Natural killer cell treated with Interleukin-12 subunit alpha and Interleukin-12 subunit beta and Interleukin-15 and Interleukin-18, amount 100 ng/mL, for 72 hours (primary cell): ENCODE measurements around the gene RTP4. TPM values are rescaled to one million over a fixed set of nuclear protein-coding genes. Genes with fewer than 3 reads are reported as not detected.
A peak's percentile ranks its signal among the peaks of the same experiment; 100 is the strongest.
"Not testable (repeated sequence)": the region's sequence is repeated elsewhere in the genome, so short reads cannot be mapped to it uniquely, and the experiment has no call there.

Experiments
- ATAC-seq, 2 donors: fragments of 150-1000 bp; cut with Tn5 transposase in 1 of 2; sonication (Bioruptor Pico), chemical (Tn5 transposase) in 1 of 2; 2 replicates each; pipeline ENCODE4 v1.10.0; 2021
- DNase-seq: peaks from one replicate; pipeline ENCODE4 v3.0.0; 2022; ENCODE audit warnings: low spot score
- H3K27ac Mint-ChIP-seq, 2 donors: 1 replicate in 1 of 2; 2 replicates in 1 of 2; pipeline ENCODE4 v1.8.0; 2022; ENCODE audit warnings: mixed read lengths in 2 of 2, mild to moderate bottlenecking in 1 of 2, moderate library complexity in 1 of 2
- H3K27me3 Mint-ChIP-seq, 2 donors: 1 replicate in 1 of 2; 2 replicates in 1 of 2; pipeline ENCODE4 v1.8.0; 2022; ENCODE audit warnings: mixed read lengths in 2 of 2
- H3K36me3 Mint-ChIP-seq: one replicate; pipeline ENCODE4 v1.8.0; 2022; ENCODE audit warnings: mixed read lengths
- H3K4me1 Mint-ChIP-seq, 2 donors: 1 replicate in 1 of 2; 2 replicates in 1 of 2; pipeline ENCODE4 v1.8.0; 2022; ENCODE audit warnings: low read depth in 2 of 2, mixed read lengths in 2 of 2, mild to moderate bottlenecking in 1 of 2
- H3K4me3 Mint-ChIP-seq: one replicate; pipeline ENCODE4 v1.8.0; 2022; ENCODE audit warnings: mixed read lengths
- H3K9me3 Mint-ChIP-seq: 2 replicates; pipeline ENCODE4 v1.8.0; 2022; ENCODE audit warnings: mixed read lengths
- total RNA-seq, 2 donors: library from RNA; stranded (reverse); gene quantifications; one replicate each; pipeline ENCODE4 v1.2.3, GENCODE V29; 2022

Gene RTP4
- total RNA-seq, 2 donors from 2014 or later, result 3.8 to 6.7 TPM

- ATAC-seq, result no peak
- no peak overlapping the region for H3K4me3 Mint-ChIP-seq
These were observed 17.1 kb downstream of the RTP4 start for GRCh38 chr3:187385296-187385695.

GRCh38 chr3:187396661-187397060, 28.5 kb downstream of the RTP4 start:
- ATAC-seq (no peak), DNase-seq (no peak)
- no peaks in the 10 kb centered on the region for H3K9me3 Mint-ChIP-seq
- no peak overlapping the region for H3K4me3 Mint-ChIP-seq
- H3K4me1 Mint-ChIP-seq, result no peaks in the 10 kb centered on the region
- no peaks in the 10 kb centered on the region for H3K36me3 Mint-ChIP-seq
- H3K27ac Mint-ChIP-seq, result no peak overlapping the region
- H3K27me3 Mint-ChIP-seq, result peaks cover 24 to 46% of the 10 kb centered on the region in 2 donors

More at GRCh38 chr3:187385296-187385695, 17.1 kb downstream of the RTP4 start:
- Mint-ChIP-seq H3K27ac (no peak overlapping the region), H3K9me3 (peaks cover 18% of the 10 kb centered on the region), H3K36me3 (peaks cover 13% of the 10 kb centered on the region), H3K27me3 (peaks cover 0 to 31% of the 10 kb centered on the region in 2 donors), H3K4me1 (no peaks in the 10 kb centered on the region)
- DNase-seq, result no peak

- Mint-ChIP-seq H3K9me3 (no peaks in the 10 kb centered on the region), H3K4me3 (no peak overlapping the region), H3K4me1 (no peaks in the 10 kb centered on the region), H3K27ac (no peak overlapping the region), H3K27me3 (peaks cover 22 to 52% of the 10 kb centered on the region in 2 donors), H3K36me3 (no peaks in the 10 kb centered on the region)
- peak in 1 of 2 donors; percentile 36 for ATAC-seq
- no peak for DNase-seq
These were observed 30.8 kb downstream of the RTP4 start for GRCh38 chr3:187398955-187399354.

GRCh38 chr3:187400756-187401155, 32.6 kb downstream of the RTP4 start:
- Mint-ChIP-seq H3K9me3 (no peaks in the 10 kb centered on the region), H3K27me3 (peaks cover 27 to 57% of the 10 kb centered on the region in 2 donors), H3K36me3 (no peaks in the 10 kb centered on the region), H3K4me1 (no peaks in the 10 kb centered on the region), H3K4me3 (no peak overlapping the region), H3K27ac (no peak overlapping the region)
- ATAC-seq, result no peak
- no peak for DNase-seq

- H3K4me1 Mint-ChIP-seq, result no peaks in the 10 kb centered on the region
- H3K27me3 Mint-ChIP-seq, result peaks cover 28 to 68% of the 10 kb centered on the region in 2 donors
- H3K9me3 Mint-ChIP-seq, result no peaks in the 10 kb centered on the region
- no peak for DNase-seq
- no peak for ATAC-seq
- H3K36me3 Mint-ChIP-seq, result no peaks in the 10 kb centered on the region
- H3K27ac Mint-ChIP-seq, result no peak overlapping the region
- H3K4me3 Mint-ChIP-seq, result no peak overlapping the region
These were observed 33.7 kb downstream of the RTP4 start for GRCh38 chr3:187401856-187402255.

- H3K36me3 Mint-ChIP-seq, result no peaks in the 10 kb centered on the region
- H3K4me1 Mint-ChIP-seq, result no peaks in the 10 kb centered on the region
These were observed 35.6 kb downstream of the RTP4 start for GRCh38 chr3:187403768-187404288.

GRCh38 chr3:187406927-187407326, 38.7 kb downstream of the RTP4 start:
- H3K27me3 Mint-ChIP-seq, result peaks cover 28 to 72% of the 10 kb centered on the region in 2 donors
- no peak overlapping the region for H3K27ac Mint-ChIP-seq
- no peaks in the 10 kb centered on the region for H3K36me3 Mint-ChIP-seq
- DNase-seq, result no peak
- no peak for ATAC-seq
- no peak overlapping the region for H3K4me3 Mint-ChIP-seq
- no peaks in the 10 kb centered on the region for H3K4me1 Mint-ChIP-seq
- H3K9me3 Mint-ChIP-seq, result no peaks in the 10 kb centered on the region

More at GRCh38 chr3:187403768-187404288, 35.6 kb downstream of the RTP4 start:
- peaks cover 31 to 73% of the 10 kb centered on the region in 2 donors for H3K27me3 Mint-ChIP-seq
- H3K27ac Mint-ChIP-seq, result no peak overlapping the region
- no peak overlapping the region for H3K4me3 Mint-ChIP-seq
- ATAC-seq (no peak), DNase-seq (no peak)
- no peaks in the 10 kb centered on the region for H3K9me3 Mint-ChIP-seq

GRCh38 chr3:187411991-187412781, 44.0 kb downstream of the RTP4 start:
- ATAC-seq, H3K4me3 Mint-ChIP-seq, H3K9me3 Mint-ChIP-seq, H3K4me1 Mint-ChIP-seq, H3K36me3 Mint-ChIP-seq, H3K27ac Mint-ChIP-seq, DNase-seq: not testable (repeated sequence)
- peaks cover 17 to 44% of the 10 kb centered on the region in 2 donors for H3K27me3 Mint-ChIP-seq

Other genes with a start within 250 kb of the RTP4 start
- gene RPL39L, start 228.9 kb upstream of the RTP4 start, total RNA-seq, result 1 to 10 TPM; 6.3 to 9.2 TPM
- gene RTP1, start 170.9 kb upstream of the RTP4 start, total RNA-seq, result not detected
- gene MASP1, start 76.6 kb upstream of the RTP4 start, total RNA-seq, result not detected